Mononuclear cell (primary cell): ENCODE measurements around the gene SMIM33. TPM values are rescaled to one million over a fixed set of nuclear protein-coding genes. Genes with fewer than 3 reads are reported as not detected.

Experiments used
- total RNA-seq: library from RNA; depleted of rRNA; stranded (reverse); fragments of >200 nt; gene quantifications from one replicate; pipeline ENCODE4 v1.2.3, GENCODE V29; 2012

Gene SMIM33
- total RNA-seq, 1 donor: not detected

Other genes starting within 250 kb of the SMIM33 start
- gene MATR3, start 177.3 kb upstream of the SMIM33 start, total RNA-seq: 691 TPM
- gene PAIP2, start 129.2 kb upstream of the SMIM33 start, total RNA-seq: 129 TPM
- gene SLC23A1, start 87.7 kb upstream of the SMIM33 start, total RNA-seq: not detected
- gene MZB1, start 81.1 kb upstream of the SMIM33 start, total RNA-seq: 2.9 TPM
- gene PROB1, start 75.9 kb upstream of the SMIM33 start, total RNA-seq: 0.21 TPM
- gene SPATA24, start 66.9 kb upstream of the SMIM33 start, total RNA-seq: 1.3 TPM
- 2.2 TPM for gene DNAJC18, start 31.5 kb upstream of the SMIM33 start, total RNA-seq
- not detected for gene ECSCR, start 8.3 kb upstream of the SMIM33 start, total RNA-seq
- 38.4 TPM for gene STING1, start 11.8 kb downstream of the SMIM33 start, total RNA-seq
- 81.5 TPM for gene UBE2D2, start 90.3 kb downstream of the SMIM33 start, total RNA-seq
- gene CXXC5, start 177.3 kb downstream of the SMIM33 start, total RNA-seq: 82.8 TPM